AML-193 (cell line): ENCODE measurements around the gene DCTN5.
"Not testable (repeated sequence)": the region's sequence is repeated elsewhere in the genome, so short reads cannot be mapped to it uniquely, and the experiment has no call there.

Source experiments
- DNase-seq, 2 experiments: peaks; one replicate each; lab custom pipeline; 2025; lab: John Stamatoyannopoulos, UW

The DCTN5 gene

DNA sequence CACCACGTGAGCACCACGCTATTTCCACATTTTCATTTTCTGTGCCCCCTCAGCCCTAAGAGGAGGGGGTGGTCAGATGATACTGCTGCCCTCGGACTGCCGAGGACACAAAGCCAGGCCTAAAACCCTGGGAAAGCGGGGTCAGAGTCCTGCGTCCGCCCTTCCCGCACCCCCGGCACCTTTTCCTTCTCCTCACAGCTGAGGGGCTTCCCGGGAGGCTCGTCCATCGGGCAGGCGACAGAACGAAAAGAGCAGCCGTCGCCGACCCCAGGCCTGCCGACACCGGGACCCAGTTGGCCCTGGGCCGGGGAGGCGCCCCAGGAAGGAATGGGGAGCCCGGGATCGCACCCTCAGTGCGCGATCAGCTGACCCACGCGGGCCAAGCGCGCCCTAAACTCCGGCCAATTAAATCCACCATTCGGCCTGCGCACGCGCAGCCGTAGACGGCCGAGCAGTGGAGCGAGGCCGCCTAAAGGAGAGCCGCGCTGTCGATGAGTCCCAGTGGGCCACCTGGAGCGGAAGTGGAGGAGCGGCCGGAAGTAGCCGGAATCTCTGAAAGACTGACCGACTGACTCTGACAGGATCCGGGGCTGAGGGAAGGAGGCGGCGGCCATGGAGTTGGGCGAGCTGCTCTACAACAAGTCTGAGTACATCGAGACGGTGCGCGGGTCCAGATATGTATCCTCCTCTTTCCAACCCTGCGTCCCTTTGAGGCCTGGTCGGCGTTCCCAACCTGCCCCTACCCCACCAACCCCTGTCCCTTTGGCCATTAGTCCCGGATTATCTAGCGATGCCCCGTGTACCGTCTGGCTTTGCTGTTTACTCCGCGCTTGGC, at the start of gene DCTN5, which contains the start of gene PALB2:
Gene DCTN5 (plus strand): TSS at position 536 of the 835 bp plus-strand sequence. CDS start 77 bp downstream, at position 613.
Gene PALB2 (minus strand): TSS at position 380 of the 835 bp plus-strand sequence. CDS start 153 bp downstream, at position 227.
- DNase-seq = peak; percentile 93 to 94

DNA sequence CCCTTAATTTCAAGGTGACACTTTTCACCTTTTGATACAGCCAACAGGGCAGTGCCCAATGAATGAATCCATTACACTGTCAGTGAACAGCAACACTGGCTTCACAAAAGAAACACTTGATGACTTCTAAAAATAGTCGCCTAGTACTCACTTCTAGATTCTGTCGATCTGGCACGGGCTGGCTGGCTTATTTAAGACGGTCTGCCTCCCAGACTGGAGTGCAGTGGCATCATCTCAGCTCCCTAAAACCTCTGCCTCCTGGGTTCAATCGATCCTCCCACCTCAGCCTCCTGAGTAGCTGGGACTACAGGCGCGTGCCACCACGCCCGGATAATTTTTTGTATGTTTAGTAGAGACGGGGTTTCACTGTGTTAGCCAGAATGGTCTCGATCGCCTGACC, 47.1 kb upstream of the DCTN5 start:
- DNase-seq = no peak

DNA sequence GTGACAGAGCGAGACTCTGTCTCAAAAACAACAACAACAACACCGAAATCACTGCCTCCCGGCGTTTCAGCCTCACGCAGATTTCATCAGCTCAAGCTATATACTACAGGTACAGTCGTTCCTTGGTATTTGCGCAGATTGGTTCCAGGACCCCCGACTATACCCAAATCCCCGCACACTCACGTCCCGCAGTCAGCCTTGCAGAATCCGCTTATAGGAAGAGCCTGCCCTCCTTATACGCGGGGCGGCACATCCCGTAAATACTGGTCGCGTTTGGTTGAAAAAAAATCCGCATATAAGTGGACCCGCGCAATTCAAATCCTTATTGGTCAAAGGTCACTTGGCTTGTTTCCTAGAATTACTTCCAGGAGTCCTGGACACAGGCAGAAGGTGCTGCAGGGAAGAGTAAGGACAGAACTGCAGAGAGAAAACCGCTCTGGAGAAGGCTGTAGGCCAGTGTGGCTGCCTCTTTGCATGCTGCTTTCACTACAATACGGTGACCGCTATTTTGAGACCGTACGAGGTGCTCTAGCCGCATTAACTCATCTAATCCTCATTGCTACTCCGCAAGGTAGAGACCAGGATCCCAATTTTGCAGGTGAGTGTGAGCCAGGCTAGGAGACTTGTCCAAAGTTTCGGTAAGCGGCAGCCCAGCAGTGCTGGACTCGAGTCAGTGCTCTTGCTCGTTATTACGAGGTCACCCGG, 45.9 kb upstream of the DCTN5 start:
- DNase-seq = no peak

DNA sequence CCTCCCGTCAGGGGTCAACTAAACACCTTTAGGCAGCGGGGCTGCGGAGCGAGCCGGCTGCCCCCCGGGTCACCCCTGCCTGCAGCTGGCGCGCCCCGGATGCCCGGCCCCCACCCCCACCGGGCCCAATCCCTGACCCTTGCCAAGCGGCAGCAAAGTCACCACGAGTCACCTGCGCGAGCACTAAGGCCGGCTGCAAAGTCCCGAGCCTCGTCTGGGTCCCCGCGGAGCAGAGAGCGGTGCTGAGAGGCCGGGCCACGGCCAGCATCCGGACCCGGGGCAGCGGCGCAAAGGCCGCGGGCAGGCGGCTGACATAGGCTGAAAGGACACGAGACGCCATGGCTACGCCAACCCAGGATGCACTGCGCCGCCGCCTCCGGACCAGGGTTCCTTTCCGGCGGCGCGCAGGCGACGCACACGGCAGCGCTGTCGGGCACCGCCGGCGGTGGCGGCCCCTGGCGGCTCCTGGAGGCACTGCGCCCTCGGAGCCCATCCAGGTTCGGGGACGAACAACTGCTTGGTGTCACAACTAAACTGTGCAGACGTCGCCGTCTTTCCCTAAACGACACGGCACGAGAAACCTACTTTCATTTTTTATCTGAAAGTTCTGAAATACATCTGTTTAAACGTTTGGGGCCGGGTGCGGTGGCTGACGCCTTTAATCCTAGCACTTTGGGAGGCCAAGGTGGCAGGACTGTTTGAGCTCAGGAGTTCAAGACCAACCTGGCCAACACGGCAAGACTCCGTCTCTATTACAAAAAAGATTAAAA, 45.1 kb upstream of the DCTN5 start, which contains the start of gene NDUFAB1:
Gene NDUFAB1 (minus strand): TSS at position 366 of the 770 bp plus-strand sequence. CDS start 26 bp downstream, at position 340.
- peak; percentile 80 to 81 for DNase-seq

DNA sequence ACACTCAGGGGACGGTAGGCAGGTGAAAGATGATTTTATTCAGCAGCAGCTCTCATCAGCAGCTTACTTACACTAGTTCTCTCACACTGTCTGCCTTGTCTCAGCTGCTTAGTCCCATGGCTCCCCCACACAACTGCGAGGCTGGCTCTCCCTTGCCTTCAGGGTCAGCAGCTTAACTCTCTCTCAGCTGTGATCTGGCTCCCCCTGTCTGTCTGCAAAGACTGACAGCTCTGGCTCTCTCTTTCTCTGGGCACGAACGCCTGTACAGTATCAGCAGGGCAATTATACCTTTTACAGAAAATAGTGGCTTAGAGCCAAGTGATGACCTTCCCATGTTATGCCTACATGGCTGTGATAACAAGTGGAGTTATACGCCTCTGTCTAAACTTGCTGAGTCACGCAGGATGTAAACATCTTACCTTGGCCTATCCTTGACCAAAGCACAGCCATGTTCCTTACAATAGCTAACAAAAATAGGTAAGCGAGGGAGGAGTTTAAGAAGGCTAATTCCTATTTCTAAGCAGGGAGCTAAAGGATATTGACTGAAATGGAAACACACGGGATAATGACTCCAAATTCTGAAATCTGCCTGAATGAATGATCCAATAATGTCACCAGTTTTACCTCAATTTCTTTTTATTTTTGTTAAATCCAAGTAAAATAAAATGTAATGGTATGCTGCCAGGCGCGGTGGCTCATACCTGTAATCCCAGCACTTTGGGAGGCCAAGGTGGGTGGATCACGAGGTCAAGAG, 44.1 kb upstream of the DCTN5 start:
- DNase-seq = peak in 1 of 2 experiments; percentile 22

DNA sequence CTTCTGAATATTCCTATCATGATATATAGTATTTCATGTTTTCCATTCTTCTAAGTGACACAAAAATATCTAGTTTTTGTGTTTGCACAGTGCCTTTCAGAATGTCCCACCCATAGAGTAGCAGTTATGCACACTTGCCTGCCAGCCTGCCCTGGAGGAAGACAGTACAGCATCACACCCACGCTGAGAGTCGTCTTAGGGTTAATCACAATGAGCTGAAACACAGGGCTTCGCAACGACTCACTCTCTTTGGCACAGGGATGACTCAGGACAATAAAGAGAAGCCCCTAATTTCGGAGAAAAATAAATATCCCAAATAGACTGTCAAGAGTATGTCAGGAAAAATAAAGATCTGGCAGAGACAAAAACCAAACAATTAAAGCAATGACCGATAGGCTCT, 33.5 kb upstream of the DCTN5 start:
- no peak for DNase-seq

DNA sequence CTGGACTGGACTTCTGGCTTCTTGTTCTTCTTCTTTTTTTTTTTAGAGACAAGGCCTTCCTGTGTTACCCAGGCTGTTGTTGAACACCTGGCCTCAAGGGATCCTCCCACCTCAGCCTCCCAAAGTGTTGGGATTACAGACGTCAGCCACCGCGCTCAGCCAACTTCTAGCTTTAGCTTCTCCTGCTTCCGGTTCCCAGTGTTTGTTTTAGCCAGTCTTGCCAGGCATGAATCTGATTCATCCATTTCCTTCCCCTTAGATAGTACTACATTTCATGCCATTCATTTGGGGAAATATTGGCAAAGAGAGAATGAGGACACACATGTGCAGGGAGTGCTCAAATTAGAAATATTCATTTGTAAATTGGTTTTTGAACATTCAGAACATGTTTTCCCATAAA, 33.1 kb upstream of the DCTN5 start:
- DNase-seq = no peak

DNA sequence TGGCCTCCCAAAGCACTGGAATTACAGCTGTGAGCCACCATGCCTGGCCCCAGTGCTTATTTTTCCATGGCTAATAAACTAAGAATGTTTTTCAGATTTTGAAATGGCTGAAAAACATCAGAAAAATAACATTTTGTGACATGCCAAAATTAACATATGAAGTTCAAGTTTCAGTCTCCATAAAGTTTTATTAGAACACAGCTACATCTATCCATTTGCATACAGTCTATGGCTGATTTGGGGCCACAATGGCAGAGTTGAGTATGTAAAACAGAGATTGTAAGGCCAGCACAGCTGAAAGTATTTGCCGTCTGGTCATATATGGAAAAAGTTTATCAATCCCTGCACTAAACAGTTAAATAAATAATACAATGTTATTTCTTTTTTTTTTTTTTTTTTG, 31.3 kb upstream of the DCTN5 start:
- DNase-seq = no peak

DNA sequence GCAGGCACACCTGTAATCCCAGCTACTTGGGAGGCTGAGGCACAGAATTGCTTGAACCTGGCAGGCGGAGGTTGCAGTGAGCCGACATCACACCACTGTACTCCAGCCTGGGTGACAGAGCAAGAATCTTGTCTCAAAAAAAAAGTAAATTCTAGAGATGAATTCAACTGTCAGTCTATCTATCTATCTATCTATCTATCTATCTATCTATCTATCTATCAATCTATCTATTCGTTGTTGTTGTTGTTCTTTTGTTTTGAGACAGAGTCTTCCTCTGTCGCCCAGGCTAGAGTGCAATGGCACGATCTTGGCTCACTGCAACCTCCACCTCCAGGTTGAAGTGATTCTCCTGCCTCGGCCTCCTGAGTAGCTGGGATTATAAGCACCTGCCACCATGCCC, 30.4 kb upstream of the DCTN5 start:
- DNase-seq = not testable (repeated sequence)

DNA sequence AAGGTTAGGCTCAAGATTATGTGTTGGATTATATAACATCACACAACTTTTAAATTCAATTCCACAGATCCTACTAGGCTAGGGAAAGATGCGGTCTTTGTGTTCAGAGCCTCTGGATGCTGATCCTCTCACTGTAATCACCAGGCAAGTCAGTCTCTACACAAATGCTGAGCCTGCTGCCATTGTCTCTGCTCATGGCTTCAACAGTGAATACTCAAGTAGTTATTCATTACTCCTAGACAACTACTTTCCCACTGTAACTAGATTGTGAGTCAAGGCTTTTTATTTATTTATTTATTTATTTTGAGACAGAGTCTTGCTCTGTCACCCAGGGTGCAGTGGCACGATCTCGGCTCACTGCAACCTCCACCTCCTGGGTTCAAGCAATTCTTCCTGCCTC, 29.3 kb upstream of the DCTN5 start:
- no peak for DNase-seq

DNA sequence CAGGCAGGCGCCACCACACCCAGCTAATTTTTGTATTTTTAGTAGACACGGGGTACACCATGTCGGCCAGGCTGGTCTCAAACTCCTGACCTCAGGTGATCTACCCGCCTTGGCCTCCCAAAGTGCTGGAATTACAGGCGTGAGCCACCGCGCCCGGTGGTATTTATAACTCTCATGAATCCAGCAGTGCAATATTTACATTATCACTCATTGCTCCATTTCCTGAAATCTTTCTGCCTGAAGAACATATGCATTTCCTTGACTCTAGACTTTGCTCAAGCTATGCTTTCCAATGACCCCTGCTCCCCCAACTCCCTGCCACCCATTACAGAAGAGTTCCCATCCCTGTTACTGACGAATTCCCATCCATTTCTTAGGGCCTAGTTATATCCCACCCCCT, 25.5 kb upstream of the DCTN5 start:
- DNase-seq = no peak

DNA sequence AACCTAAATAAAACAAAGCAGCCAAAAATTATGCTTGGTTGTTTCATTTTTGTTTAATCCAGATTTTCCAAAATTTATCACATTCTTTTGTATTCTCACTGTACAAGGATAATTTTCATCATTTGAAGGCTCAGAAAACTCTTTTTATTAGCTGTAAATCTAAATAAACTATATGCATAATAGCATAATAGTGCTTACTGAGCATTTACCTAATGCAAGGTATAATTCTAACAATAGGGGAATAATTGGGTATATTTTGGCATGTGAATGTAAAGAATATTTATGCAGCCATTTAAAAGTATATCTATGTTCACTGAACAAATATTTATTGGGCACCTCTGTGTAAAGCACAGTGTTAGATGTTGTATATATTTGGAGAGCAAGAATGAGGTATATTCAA, 17.2 kb upstream of the DCTN5 start:
- no peak for DNase-seq

DNA sequence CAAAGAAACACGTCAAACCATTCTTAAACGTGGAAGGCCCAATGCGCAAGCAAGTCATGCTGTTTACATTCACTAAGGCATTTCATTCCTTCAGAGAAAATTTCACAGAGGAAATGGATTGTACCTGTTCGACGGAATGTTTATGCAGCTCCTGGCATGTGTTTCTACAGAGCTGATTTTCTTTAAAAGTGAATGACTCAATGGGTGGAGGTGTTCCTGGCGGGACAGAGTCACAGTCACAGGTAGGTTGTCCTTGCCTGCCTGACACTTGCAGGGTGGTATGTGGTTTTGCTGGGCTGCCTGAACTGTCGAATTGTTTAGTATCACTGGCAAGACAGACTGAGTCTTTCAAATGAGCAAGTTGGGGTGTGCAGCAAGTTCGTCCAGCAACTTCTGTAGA, 11.8 kb upstream of the DCTN5 start:
- DNase-seq = no peak

DNA sequence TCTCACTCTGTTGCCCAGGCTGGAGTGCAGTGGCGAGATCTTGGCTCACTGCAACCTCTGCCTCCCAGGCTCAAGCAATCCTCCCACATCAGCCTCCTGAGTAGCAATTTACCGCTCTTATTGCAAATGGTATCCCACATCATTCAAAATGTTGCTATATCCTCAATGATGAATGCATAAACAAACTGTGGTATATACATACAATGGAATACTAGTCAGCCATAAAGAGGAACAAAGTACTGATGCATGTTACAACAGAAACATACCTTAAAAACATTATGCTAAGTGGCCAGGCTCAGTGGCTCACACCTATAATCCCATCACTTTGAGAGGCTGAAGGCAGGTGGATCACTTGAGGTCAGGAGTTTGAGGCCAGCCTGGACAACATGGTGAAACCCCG, 9.4 kb upstream of the DCTN5 start:
- DNase-seq = not testable (repeated sequence)

DNA sequence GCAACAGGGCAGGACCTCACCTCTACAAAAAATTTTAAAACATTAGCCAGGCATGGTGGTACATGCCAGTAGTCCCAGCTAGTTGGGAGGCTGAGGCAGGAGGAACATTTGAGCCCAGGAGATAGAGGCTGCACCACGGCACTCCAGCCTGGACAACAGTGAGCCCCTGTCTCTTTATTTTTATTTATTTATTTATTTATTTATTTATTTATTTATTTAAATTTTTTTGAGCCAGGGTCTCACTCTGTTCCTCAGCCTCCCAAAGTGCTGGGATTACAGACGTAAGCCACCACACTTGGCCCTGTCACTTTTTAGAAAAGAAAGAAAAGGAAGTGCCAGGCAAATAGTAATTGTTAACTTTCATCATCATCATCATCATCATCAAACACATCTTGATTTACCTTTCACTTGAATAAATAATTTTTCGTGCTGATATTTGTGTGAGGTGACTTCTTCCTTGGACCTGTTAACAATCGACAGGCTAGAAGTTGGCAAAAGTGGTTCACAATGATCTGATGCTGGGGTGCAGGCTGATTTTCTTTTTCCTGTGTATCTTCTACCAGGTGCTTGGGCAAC, 6.7 kb upstream of the DCTN5 start:
- DNase-seq = no peak

DNA sequence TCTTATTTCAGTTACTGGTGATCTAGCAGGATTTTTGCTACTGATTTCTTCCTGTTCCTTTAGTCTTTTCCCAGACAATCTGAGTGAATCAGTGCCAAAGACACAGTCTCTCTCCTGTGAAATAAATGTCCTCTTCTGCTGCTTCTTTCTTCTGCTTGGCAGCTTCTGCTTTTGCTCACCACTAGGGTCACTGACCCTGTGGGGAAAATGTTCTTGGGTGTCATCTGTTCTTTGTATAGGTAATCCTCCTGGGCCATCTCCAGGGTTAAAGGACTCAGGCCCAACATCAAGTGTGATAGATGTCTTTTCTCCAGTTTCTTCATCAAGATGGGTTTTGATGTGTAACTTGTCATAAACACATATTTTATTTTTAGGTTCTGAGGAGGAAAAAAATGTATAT, 5.3 kb upstream of the DCTN5 start:
- peak; percentile 22 to 27 for DNase-seq

DNA sequence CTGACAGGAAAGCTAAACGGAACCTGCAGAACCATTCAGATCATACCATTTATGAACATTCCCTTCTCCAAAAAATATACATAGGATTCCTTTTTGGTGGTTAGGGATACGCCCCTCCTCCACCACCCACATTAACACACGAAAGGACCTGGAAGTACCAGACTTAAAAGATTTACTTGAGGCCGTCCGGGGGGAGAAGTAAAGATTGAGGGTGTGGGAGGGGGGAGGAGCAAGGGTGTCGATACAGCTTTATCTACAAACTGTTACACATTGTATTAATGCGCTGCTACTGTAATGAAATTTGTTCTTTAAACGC, 693 bp upstream of the DCTN5 start:
- no peak for DNase-seq

DNA sequence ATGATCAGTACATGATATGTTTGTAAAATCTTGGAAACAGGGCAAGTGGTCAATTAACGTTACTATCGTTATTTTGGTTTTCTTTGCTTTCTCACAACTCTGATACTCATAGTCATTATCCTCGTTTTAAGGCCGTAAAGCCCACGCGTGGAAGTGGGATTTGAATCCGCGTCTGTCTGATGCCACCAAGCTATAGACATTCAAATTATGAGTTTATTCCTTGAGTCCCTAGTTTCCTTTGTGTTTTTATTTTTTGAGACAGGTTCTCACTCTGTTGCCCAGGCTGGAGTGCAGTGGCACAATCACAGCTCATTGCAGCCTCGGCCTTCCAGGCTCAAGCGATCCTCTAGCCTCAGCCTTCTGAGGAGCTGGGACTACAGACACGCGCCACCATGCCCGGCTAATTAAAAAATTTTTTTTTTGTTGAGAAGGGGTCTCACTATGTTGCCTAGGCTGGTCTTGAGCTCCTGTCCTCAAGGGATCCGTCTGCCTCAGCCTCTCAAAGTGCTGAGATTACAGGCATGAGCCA, 1.0 kb downstream of the DCTN5 start:
- no peak for DNase-seq

DNA sequence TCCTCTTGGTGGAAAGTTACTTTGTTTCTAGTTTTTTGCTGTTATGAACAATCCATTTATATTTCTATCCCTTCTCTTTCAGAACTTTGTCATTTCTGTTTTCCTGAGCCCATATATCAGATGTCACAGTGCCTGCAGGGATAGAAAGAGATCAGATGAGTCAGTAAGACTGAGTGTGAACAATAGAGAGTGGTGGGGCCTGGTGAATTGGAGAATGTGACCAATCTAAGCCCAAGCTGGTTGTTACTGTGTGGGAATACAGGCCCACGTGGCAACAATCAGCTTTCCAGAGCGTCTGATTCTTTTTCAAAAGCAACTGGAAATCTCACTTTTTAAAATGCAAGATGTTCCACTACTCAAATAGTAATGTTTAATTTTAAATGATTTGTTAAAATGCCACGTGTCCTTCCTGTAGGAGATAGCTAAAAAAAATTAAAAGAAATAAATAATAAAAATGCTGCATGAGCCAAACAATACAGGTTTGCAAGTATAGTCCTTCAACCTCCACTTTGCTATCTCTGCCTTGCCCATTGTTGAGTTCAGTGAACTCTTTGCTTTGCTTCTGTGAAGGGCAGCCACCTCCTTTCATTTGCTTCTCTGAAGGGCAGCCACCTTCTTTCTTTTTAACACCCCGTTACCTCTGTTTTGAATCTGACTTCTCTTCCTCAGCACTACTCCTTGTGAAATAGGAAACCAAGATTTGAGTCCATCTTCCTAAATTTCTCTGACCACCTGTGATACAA, 9.6 kb downstream of the DCTN5 start:
- no peak for DNase-seq

DNA sequence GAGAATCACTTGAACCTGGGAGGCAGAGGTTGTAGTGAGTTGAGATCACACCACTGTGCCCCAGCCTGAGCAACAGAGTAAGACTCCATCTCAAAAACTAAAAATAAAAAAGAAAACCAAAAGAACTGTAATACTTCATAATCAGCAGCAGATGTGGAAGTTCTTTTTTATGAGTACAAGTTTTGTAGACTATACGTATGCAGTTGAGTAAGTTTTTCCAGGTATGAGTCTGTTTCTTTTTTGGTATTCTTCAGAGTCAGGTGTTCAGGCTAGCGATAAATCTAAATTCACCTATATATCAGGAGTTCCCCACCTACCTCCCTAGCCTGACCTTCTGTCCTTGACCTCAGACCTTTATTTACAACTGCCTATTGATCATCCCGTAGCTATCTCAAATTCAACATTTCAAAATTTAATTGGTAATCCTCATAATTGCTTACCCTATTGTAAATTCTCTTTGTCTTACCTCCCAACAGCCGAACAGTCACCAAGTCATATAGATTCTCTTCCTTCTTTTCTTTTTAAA, 10.7 kb downstream of the DCTN5 start:
- DNase-seq = no peak
